Measurements from ENCODE around the gene FBXO24.
"Not testable (repeated sequence)": the region's sequence is repeated elsewhere in the genome, so short reads cannot be mapped to it uniquely, and the experiment has no call there.

The FBXO24 gene, protein sequence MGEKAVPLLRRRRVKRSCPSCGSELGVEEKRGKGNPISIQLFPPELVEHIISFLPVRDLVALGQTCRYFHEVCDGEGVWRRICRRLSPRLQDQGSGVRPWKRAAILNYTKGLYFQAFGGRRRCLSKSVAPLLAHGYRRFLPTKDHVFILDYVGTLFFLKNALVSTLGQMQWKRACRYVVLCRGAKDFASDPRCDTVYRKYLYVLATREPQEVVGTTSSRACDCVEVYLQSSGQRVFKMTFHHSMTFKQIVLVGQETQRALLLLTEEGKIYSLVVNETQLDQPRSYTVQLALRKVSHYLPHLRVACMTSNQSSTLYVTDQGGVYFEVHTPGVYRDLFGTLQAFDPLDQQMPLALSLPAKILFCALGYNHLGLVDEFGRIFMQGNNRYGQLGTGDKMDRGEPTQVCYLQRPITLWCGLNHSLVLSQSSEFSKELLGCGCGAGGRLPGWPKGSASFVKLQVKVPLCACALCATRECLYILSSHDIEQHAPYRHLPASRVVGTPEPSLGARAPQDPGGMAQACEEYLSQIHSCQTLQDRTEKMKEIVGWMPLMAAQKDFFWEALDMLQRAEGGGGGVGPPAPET

DNA sequence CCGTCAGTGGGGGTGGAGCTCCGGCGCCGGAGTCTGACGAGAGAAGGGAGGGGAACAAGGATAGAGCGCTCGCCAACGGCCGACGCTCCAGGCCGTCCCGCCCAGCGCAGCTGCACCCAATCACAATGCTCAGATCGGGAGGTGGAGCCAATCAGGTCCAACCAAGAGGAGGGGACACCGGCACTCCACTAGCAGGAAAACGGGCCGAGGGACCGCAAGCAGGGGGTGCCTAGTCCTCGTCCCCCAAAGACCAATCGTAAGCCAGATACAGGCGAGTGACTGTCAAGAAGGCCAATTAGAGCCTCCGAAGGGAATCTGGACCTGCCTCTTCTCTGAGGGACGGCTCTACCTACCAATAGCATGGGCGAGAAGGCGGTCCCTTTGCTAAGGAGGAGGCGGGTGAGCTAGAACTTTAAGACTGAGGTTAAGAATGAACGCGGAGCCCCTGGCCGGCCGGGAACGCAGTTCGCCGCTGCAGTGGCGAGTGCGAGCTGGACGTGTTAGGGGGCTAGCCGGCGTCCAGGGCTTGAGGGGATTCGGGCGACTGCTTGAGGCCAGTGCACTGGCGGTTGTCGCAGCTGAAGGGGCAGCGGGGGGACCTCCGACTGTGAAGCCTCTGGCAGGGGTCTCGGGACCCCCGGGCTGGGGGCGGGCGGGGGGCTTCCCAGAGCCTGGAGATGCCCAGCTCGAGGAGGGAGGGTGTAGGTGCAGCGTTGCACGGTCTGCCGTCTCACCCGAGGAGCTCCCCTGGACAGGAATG lies at the start of gene FBXO24:
TSS of gene FBXO24 (plus strand) at position 63 of the 760 bp plus-strand sequence. CDS start at position 361, 298 bp downstream.
- DNase-seq = peak; percentile 100

DNA sequence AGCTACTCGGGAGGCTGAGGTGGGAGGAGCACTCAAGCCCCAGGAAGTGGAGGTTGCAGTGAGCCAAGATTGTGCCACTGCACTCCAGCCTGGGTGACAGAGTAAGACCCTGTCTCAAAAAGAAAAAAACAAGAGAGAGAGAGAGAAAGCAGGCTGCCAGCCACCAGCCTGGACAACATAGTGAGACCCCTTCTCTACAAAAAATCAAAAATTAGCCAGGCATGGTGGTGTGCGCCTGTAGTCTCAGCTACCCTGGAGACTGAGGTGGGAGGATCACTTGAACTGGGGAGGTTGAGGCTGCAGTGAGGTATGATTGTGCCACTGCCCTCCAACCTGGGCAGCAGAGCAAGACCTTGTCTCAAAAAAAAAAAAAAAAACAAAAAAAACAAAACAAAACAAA lies 49.4 kb upstream of the FBXO24 start:
- not testable (repeated sequence) for DNase-seq

More for the DNA sequence above, at the start of gene FBXO24:
- TF ChIP-seq POLR2A (IDR thresholded peaks at IDR 0.05; ENCODE audit: low read length) (peak; percentile 89), GATA1 (IDR thresholded peaks at IDR 0.05; ENCODE audit: low read depth, low read length) (no peak)

DNA sequence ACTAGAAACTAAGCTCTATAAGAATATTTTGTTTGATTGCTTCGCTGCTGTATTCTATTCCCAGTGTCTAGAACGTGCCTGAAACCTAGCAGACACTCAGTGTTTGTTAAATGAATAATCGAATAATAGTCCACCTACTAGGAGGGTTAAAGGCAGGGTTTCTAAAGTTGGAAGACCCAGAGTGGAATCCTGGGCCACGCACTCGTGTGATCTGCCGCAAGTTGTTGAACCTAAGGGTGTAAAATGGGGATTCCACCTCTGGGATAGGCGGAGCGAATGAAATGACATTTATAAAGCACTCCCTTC lies 47.8 kb upstream of the FBXO24 start:
- DNase-seq = no peak
- TF ChIP-seq GATA1 (IDR thresholded peaks at IDR 0.05; ENCODE audit: low read depth, low read length) (no peak), POLR2A (IDR thresholded peaks at IDR 0.05; ENCODE audit: low read length) (no peak)

DNA sequence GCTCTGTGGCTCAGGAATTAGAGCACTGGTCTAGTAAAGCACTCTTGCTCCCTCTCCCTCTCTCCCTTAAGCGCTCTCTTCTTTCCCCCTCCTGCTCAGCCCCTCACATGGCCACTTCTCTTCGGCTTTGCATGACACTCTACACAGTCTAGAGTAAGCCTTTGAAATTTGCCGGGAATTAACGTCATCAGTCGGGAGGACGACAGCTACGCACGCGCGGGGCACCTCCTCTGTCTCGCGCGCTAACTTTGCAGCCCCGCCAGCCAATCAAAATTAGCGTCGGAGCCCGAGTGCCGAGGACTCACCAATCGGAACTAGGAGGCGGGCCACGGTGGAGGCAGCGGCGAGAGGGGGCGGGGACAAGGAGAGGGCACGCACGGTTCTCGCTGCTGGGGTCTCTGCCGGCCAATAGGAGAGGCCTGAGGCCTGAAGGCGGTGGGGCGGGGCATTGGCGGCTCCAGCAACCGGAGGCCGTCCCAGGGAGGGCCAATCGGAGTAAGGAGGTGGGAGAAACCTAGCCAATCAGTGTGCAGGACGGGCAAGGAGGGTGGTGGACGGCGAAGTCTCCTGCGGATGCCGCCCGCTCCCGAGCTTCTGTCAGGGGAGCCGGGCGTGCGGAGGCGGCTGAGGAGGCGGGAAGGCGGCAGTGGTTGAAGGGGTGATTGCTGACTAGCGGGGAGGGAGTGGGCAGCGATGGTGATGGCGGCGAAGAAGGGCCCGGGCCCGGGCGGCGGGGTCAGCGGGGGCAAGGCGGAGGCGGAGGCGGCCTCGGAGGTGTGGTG lies 47.3 kb upstream of the FBXO24 start, which contains the start of gene AGFG2:
TSS of gene AGFG2 (plus strand) at position 550 of the 782 bp plus-strand sequence. CDS start at position 694, 144 bp downstream.
- TF ChIP-seq POLR2A (IDR thresholded peaks at IDR 0.05; ENCODE audit: low read length) (peak; percentile 87), GATA1 (IDR thresholded peaks at IDR 0.05; ENCODE audit: low read depth, low read length) (no peak)
- DNase-seq = peak; percentile 100

DNA sequence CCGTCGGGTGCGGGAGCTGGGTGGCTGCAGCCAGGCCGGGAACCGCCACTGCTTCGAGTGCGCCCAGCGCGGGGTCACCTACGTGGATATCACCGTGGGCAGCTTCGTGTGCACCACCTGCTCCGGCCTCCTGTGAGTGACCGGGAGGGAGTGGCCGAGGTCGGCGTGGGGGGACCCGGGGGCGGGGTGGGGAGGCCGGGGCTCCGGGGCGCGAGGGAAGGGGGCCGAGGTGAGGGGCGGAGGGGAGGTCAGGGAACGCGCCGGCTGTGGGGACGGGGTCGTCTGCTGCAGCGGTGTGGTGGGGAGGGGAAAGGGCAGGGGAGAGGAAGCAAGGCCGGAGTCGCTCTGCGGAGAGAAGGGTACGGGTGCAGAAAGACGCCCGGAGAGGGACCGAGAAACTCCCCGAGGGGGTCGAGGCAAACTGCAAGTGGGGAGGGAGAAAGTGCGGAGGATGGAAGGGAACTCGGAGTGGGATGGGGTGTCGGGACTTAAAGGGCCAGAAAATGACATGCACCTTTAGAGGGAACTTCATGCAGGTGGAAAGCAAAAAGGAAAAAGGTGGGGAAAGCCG lies 46.6 kb upstream of the FBXO24 start:
- TF ChIP-seq POLR2A (IDR thresholded peaks at IDR 0.05; ENCODE audit: low read length) (no peak), GATA1 (IDR thresholded peaks at IDR 0.05; ENCODE audit: low read depth, low read length) (no peak)
- no peak for DNase-seq

DNA sequence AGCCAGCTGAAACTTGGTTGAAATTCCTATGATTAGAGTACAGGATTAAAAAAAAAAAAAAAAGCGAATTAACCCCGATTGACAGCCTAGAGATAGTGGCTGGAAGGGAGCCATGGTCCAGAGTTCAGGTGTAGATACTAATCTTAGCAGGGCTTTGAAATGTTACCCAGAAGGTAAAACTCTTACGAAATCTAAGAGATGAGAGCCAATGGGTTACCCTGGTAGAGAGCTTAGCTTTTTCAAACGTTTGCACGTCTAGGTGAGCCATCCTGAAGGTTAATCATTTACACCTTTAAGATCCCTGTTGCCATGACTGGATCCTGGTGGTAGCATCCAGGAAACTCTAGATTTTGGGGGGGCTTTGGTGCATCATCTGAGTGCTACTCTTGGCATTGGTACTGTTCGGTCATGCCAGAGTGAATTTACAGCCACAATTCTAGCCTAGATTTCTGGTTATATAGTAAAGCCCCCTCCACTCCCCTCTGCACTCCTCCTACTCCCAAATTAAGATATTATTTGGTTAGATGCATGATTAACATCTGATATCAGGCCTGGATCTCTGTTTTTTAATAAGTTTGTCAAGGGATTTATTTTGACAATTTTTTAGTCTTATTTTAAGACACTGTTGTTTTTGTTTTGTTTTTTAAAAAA lies 45.9 kb upstream of the FBXO24 start:
- DNase-seq = peak in 1 of 2 experiments; percentile 43
- no peak for TF ChIP-seq GATA1 (IDR thresholded peaks at IDR 0.05; ENCODE audit: low read depth, low read length)
- no peak for TF ChIP-seq POLR2A (IDR thresholded peaks at IDR 0.05; ENCODE audit: low read length)

DNA sequence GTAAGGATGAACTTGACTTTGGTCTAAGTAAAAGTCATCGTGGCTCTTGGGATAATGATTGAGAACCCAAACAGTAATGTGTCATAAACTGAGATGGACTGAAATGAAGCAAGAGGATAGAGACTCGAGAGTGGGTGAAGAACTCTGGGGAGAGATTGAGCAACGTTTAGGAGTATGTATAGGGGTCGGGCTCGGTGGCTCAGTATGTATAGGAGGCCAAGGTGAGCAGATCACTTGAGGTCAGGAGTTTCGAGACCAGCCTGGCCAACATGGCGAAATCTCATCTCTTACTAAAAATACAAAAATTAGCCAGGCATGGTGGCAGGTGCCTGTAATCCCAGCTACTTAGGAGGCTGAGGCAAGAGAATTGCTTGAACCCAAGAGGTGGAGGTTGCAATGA lies 44.8 kb upstream of the FBXO24 start:
- DNase-seq = not testable (repeated sequence)

DNA sequence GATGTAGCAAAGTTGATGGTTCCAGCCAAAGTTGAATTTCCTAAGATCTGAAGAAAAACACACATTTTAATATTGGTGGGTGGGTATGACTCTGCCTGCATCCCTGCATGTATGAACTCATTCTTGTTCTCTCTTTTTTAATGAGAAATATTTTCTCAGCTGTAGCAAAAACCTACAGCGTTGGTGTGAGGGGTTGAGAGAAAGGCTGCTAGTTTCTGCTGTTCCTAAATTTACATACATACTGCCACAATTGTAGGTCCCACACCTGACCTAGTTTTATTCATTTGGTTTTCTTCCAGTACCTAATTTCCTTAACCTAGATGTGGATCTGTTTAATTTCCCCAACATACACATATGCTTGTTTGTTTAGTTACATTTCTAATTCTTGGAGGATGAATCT lies 42.5 kb upstream of the FBXO24 start:
- TF ChIP-seq GATA1 (IDR thresholded peaks at IDR 0.05; ENCODE audit: low read depth, low read length) (no peak), POLR2A (IDR thresholded peaks at IDR 0.05; ENCODE audit: low read length) (no peak)
- DNase-seq = no peak

DNA sequence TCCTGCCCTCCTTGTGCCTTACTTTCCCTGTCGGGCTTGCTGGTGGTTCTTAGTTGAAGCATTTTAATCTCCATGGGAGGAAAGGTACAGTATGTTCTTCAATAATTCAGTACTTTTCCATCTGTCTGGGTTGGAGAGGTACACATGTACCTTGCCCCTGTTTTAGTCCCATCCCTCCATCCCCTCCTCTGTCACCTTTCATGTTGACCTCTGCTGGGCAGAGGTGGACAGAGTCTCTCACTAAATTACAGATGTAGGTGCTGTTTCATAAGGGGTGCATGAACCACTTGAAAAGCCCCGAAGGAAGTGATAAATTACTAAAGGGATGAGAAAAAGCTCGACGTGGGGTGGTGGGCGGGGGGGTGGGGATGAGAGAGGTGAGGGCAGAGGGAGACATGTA lies 41.7 kb upstream of the FBXO24 start:
- TF ChIP-seq GATA1 (IDR thresholded peaks at IDR 0.05; ENCODE audit: low read depth, low read length) = no peak
- no peak for DNase-seq

DNA sequence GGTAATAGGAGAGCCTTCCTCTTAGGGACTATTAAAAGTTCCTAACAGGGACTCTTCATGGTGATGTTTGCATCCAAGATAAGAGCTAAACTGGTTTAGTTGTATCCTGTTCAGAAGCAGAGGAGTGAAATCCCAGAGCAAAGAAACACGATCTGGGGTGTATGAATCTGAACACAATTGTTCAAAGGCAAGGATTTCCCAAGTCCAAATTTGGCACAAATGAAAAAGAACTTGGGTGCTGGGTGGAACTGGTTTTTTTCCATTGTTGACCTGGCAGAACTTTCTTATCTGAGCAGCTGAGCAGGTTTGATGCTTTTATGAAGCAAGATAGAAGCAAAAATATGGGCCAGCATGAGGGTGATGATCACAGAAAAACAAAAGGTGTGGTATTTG lies 41.2 kb upstream of the FBXO24 start:
- no peak for DNase-seq
- no peak for TF ChIP-seq GATA1 (IDR thresholded peaks at IDR 0.05; ENCODE audit: low read depth, low read length)
- TF ChIP-seq POLR2A (IDR thresholded peaks at IDR 0.05; ENCODE audit: low read length) = no peak

DNA sequence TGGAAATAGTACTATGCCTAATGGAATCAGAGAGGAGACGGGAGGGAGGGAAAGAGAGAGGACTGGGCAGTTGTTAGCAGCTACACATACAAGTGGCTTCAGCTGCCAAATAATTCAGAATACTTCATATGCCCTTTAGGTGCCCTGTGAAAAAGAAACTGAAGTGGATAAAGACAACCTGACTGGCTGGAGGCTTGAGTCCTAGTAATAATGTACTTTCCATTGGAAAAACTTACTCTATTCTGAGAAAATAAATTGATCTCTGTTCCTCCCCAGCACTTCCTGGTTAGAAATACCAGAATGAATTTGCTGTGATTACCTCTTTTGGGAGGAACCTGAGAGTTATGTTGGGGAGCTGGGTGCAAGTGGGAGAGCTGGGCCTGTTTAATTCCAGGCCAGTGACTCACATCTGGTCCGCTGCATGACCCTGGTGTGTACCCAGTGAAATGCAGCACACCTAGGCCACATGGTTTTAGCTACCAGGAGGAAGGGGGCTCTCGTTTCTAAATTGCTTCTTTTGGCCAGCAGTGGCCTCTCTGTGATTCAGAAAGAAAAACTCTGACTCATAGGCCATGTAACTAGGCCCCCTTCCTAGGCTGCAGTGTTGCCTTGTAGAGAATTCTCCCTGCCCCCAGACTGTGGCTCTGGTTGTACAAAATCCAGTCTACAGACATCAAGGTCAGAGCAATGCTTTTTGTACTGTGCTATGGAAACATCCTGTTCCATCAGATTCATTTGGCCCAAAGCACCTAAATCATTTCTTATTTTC lies 40.6 kb upstream of the FBXO24 start:
- TF ChIP-seq GATA1 (IDR thresholded peaks at IDR 0.05; ENCODE audit: low read depth, low read length) (no peak), POLR2A (IDR thresholded peaks at IDR 0.05; ENCODE audit: low read length) (no peak)
- no peak for DNase-seq

DNA sequence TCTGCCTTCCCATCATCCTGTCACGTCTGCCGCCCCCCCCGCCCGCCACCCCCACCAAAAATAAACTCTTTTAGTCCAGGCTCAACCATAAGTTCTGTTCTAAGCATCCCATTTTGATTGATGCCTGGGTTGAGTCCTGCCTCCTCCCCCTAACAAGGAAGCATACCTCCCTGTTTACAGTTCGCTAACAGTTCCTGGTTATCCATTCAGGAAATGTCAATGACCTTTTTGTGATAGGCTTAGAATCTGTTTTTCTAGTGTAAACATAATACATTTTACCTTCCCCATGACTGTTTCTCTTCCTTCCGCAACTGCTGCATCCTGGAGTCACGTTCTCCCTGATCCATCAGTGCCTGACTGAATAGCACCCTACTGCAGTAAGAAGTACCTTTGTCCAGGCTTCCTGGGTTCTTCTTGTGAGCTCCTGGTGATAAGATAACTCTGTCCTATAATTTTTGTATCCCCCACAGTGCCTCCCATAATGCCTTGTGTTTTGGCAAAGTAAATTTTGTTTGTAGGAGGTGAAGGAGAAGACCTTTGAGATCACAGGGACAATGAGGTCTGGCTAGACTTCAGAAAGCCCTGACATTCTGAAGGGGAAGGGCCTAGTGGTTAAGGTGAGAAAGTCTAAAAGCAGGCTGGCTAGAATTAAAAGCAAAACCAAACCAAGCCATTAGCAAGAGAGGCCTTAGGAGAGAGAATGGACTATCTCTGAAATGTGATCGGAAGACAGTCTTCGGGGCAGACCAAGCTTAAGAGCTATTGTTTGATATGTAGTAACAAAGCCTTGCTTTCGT lies 39.8 kb upstream of the FBXO24 start:
- TF ChIP-seq POLR2A (IDR thresholded peaks at IDR 0.05; ENCODE audit: low read length) = no peak
- no peak for TF ChIP-seq GATA1 (IDR thresholded peaks at IDR 0.05; ENCODE audit: low read depth, low read length)
- DNase-seq = no peak
